ENCODE measurements around the gene LRRTM2.

GRCh38 chr5:138874241-138874640 lies 894 bp downstream of the LRRTM2 start:
- no peak for TF ChIP-seq CTCF (IDR thresholded peaks at IDR 0.05)
- no peak for TF ChIP-seq EZH2 (IDR thresholded peaks at IDR 0.05; ENCODE audit: borderline replicate concordance, insufficient read depth, low read depth, low read length, poor library complexity, severe bottlenecking)
